ENCODE data around the gene KRT86. TPM values are rescaled to one million over a fixed set of nuclear protein-coding genes. Genes with fewer than 3 reads are reported as not detected.

The KRT86 gene
- total RNA-seq, 2 donors from 2014 or later: not detected

DNA sequence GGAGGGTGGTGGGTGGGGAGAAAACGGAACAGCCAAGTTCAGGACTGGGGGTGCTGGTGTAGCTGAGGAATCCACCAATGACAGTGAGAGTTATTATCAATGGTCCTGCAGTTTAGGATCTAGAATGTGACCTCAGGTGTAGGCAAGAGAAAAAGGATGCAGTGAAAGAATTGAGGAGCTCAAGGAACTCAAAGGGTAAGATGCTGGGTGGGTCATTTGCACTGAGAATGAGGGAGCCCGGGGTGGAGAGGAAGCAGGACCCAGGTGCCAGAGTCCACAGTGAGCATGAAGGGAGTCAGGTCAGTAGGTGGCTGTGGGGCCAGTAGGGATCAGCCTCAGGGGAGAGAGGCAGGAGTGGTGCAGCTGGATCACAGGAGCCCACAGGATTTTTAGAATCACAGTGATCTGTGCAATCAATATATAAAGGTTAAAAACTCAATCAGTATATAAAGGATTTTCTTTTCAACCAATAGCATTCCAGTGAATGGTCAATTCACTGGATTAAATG lies 44.6 kb upstream of the KRT86 start:
- no peaks in the 10 kb centered on the region for H3K36me3 ChIP-seq (ENCODE audit: control insufficient read depth, insufficient read depth, low read length)
- TF ChIP-seq, protein P1, sequence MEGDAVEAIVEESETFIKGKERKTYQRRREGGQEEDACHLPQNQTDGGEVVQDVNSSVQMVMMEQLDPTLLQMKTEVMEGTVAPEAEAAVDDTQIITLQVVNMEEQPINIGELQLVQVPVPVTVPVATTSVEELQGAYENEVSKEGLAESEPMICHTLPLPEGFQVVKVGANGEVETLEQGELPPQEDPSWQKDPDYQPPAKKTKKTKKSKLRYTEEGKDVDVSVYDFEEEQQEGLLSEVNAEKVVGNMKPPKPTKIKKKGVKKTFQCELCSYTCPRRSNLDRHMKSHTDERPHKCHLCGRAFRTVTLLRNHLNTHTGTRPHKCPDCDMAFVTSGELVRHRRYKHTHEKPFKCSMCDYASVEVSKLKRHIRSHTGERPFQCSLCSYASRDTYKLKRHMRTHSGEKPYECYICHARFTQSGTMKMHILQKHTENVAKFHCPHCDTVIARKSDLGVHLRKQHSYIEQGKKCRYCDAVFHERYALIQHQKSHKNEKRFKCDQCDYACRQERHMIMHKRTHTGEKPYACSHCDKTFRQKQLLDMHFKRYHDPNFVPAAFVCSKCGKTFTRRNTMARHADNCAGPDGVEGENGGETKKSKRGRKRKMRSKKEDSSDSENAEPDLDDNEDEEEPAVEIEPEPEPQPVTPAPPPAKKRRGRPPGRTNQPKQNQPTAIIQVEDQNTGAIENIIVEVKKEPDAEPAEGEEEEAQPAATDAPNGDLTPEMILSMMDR (conservative IDR thresholded peaks at IDR 0.05): no peak
- H3K27ac ChIP-seq (ENCODE audit: low read depth, low read length): no peak overlapping the region
- Mint-ChIP-seq H3K27ac (no peak overlapping the region), H3K27me3 (ENCODE audit: insufficient read depth) (peaks cover 81% of the 10 kb centered on the region), H3K4me1 (no peaks in the 10 kb centered on the region), H3K4me3 (no peak overlapping the region), H3K9me3 (no peaks in the 10 kb centered on the region), H3K36me3 (ENCODE audit: low read depth) (no peaks in the 10 kb centered on the region)
- peaks cover 87% of the 10 kb centered on the region for H3K27me3 ChIP-seq (ENCODE audit: control insufficient read depth, insufficient read depth, low read length, poor library complexity, severe bottlenecking)
- H3K4me3 ChIP-seq (ENCODE audit: low read length): no peak overlapping the region
- no peaks in the 10 kb centered on the region for H3K9me3 ChIP-seq (ENCODE audit: control insufficient read depth, low read length)
- DNase-seq: no peak
- no peak overlapping the region for H3K9ac ChIP-seq (ENCODE audit: extremely low read depth, low read length, poor library complexity, severe bottlenecking)
- no peaks in the 10 kb centered on the region for H3K4me1 ChIP-seq (ENCODE audit: control insufficient read depth, insufficient read depth, low read length)
- WGBS, 2 experiments (ENCODE audit: insufficient coverage in 1 of 2, insufficient read length in 1 of 2): 82 to 100% methylated on average over 2 of the region's 2 CpGs

DNA sequence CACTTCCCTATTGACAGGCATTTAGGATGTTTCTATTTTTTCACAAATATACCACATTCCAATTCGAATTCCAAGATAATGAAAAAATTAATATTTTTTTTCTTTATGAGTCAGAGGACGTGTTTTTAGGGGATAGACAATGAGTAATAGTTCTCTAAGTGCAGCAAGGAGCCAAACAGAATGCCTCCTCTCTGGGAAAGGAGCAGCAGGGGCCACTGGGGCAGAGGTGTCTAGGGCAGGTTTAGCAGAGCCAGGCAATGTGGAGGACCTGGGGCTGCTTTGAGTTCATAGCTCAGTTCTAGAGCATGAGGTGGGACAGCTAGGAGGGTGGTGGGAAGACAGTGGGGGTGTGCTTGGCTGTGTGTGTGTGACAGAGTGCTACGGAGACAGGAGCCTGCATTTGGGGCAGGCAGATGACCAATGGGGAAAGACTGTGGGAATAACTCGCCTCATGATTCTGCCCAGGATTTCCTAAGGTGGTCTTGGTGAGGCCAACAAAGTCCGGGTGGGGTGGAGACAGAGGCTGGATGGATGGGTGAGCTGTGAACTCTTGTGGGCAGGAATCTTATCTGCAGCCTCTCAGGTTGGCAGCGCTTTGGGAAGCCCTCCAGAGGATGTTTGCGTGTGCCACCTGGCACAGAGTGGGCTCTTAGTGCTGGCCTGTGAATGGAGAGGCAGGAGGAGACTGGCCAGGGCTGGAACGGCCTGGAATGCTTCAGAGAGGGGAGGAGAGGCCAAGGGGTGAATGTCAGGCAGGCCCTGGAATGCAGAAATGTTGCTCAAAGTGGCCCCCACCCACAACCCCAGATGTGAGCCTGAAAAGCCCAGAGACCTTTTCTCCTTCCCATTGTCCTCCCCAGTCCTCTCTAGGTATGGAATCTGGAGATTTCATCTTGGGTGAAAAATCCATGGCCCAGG lies 43.8 kb upstream of the KRT86 start:
- Mint-ChIP-seq H3K9me3 (no peaks in the 10 kb centered on the region), H3K4me1 (no peaks in the 10 kb centered on the region), H3K4me3 (no peak overlapping the region), H3K27me3 (ENCODE audit: insufficient read depth) (peaks cover 86% of the 10 kb centered on the region), H3K36me3 (ENCODE audit: low read depth) (no peaks in the 10 kb centered on the region), H3K27ac (no peak overlapping the region)
- Histone ChIP-seq H3K36me3 (ENCODE audit: control insufficient read depth, insufficient read depth, low read length) (no peaks in the 10 kb centered on the region), H3K27ac (ENCODE audit: low read depth, low read length) (no peak overlapping the region), H3K9ac (ENCODE audit: extremely low read depth, low read length, poor library complexity, severe bottlenecking) (no peak overlapping the region), H3K4me3 (ENCODE audit: low read length) (no peak overlapping the region), H3K27me3 (ENCODE audit: control insufficient read depth, insufficient read depth, low read length, poor library complexity, severe bottlenecking) (peaks cover 87% of the 10 kb centered on the region), H3K4me1 (ENCODE audit: control insufficient read depth, insufficient read depth, low read length) (no peaks in the 10 kb centered on the region), H3K9me3 (ENCODE audit: control insufficient read depth, low read length) (no peaks in the 10 kb centered on the region)
- TF ChIP-seq, protein P1 (conservative IDR thresholded peaks at IDR 0.05): no peak
- DNase-seq: no peak
- 80 to 83% methylated on average over 5 to 7 of the region's 8 CpGs for WGBS, 2 experiments (ENCODE audit: insufficient coverage in 1 of 2, insufficient read length in 1 of 2)

DNA sequence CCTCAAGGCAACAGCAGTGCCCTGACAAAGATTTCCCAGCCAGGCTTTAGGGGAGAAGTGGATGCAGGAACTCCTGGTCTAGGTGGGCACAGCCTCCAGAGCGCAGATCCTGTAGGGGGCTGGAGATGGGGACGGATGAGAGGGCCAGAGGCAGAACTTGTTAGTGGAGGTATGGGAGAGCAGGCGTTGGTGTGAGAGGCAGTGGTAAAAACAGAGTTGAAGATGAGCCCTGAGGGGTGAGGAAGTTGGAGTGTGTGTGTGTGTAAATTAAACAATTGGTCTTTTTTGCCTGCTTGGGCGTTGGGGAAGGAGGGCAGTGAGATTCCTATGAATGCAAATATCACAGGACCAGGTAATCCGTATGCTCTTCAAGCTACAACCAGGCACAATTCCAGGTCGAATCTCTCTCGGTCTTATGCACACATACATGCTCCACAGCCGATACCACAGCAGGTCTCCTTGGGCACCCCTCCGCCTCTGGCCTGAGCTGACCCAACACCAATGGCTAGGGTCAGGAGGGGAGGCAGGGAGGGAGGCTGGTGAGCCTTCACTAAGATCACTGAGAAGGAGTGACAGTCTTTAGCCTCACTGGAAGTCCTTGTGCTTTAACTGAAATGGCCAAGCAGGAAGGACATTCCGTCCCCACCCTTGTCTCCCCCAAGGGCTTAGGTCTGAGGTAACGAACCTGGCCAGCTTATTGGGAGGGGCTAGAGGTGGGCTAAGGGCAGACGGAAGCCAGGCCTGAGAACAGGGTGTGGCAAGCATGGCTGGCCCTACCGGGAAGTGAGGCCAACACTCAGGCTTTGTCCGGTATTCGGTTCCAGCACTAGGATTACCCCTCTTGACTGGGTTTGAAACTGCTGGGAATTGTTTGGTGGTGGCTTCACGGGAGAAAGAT lies 42.9 kb upstream of the KRT86 start:
- Mint-ChIP-seq H3K4me3 (no peak overlapping the region), H3K9me3 (no peaks in the 10 kb centered on the region), H3K27ac (no peak overlapping the region)

More for the DNA sequence above, 42.9 kb upstream of the KRT86 start:
- Histone ChIP-seq H3K9ac (ENCODE audit: extremely low read depth, low read length, poor library complexity, severe bottlenecking) (no peak overlapping the region), H3K4me3 (ENCODE audit: low read length) (no peak overlapping the region), H3K36me3 (ENCODE audit: control insufficient read depth, insufficient read depth, low read length) (no peaks in the 10 kb centered on the region), H3K27me3 (ENCODE audit: control insufficient read depth, insufficient read depth, low read length, poor library complexity, severe bottlenecking) (peaks cover 86% of the 10 kb centered on the region), H3K4me1 (ENCODE audit: control insufficient read depth, insufficient read depth, low read length) (no peaks in the 10 kb centered on the region), H3K9me3 (ENCODE audit: control insufficient read depth, low read length) (no peaks in the 10 kb centered on the region), H3K27ac (ENCODE audit: low read depth, low read length) (no peak overlapping the region)
- no peaks in the 10 kb centered on the region for H3K36me3 Mint-ChIP-seq (ENCODE audit: low read depth)
- no peak for DNase-seq
- TF ChIP-seq, protein P1 (conservative IDR thresholded peaks at IDR 0.05): no peak
- H3K4me1 Mint-ChIP-seq: no peaks in the 10 kb centered on the region
- H3K27me3 Mint-ChIP-seq (ENCODE audit: insufficient read depth): peaks cover 87% of the 10 kb centered on the region
- 82 to 88% methylated on average over 13 to 16 of the region's 16 CpGs for WGBS, 2 experiments (ENCODE audit: insufficient coverage in 1 of 2, insufficient read length in 1 of 2)

Measured in endodermal cell (in vitro differentiated cells).